TTC549 (cell line): ENCODE results near the gene CATSPER3.

Source experiments
- FAIRE-seq: peaks from 2 replicates; lab custom pipeline; 2012; peaks lifted over from hg19 to GRCh38; lab: Jason Lieb, UNC

The CATSPER3 gene

DNA sequence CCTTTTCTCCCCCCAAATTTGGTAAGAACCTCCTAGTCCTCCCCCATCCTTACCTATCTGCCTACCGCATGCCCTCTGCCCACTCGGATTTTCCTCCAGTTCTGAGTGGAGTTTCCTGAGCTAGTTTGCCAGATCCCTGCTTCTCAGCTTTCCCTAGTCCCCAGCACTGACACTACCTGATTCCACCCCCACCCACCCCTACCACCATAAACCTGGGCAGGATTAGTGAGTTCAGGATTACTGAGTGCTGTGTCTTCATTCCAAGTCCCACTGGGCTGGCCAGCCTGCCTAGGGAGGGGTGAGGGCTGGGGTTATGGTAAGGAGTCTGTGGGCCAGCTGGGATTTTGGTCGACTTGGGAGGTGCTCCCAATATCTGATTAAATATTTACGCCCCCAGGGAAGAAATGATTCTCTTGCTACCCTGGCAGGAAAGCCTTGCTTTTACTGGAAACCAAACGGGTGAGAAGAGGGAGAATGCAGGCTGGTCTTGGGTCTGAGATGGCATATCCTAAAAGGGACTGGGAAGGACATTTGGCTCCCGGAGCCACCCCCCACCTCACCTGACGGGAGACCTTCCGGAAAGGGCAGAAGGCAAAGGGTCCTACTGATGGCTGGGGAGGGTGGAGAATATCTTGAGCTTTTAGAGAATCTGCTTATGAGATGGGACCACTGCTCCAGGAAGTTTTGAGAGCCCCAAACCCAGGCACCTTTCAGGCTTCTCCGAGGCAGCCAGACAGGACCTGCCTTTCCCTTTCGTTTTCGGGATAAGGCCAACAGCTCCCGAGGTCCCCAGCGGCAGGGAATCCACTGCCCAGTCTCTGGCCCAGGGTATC lies 62.6 kb downstream of the CATSPER3 start:
- FAIRE-seq = no peak

- no peak for FAIRE-seq
Observed at GRCh38 chr5:135030956-135031812, 63.5 kb downstream of the CATSPER3 start.

DNA sequence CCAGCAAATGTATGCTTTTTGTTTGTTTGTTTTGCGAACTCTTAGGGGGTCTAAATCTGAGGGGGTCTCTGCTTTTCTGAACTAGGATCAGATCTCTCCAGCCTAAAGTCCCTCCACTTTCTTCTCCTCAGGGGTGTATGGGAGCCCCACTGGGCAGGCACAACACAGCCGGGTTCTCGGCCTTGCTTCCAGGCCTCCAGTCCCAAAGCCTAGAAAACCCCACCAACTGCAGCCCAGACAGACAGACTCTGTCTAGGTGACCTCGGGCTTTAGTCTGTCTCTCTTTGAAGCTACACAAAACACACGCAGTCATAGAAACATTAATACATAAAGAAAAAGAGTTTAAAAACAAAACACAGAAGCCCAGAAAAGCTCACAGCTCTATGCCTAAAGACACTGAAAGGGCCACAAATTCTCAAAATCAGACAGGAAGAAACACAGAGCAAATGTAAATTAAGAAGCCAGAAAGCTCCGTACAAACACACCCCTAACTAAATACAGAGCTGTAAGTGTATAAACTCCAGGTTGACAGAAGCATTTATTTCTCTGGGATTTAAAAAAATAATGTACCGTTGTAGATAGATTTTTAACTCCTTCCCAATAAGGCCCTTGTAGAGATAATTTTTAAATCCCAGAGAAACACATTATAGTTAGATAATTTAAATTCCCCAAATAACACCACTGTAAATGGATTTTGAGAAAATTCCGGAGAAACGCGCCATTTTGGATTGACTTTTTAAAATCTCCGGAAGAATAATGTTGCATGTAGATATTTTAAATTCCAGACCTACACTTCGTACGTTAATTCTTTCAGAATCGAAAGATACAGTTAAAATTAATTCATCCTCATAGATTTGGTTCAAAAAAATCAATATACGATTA lies 64.3 kb downstream of the CATSPER3 start:
- FAIRE-seq = peak; percentile 42

- no peak for FAIRE-seq
Observed at GRCh38 chr5:135032695-135032998, 64.9 kb downstream of the CATSPER3 start.

DNA sequence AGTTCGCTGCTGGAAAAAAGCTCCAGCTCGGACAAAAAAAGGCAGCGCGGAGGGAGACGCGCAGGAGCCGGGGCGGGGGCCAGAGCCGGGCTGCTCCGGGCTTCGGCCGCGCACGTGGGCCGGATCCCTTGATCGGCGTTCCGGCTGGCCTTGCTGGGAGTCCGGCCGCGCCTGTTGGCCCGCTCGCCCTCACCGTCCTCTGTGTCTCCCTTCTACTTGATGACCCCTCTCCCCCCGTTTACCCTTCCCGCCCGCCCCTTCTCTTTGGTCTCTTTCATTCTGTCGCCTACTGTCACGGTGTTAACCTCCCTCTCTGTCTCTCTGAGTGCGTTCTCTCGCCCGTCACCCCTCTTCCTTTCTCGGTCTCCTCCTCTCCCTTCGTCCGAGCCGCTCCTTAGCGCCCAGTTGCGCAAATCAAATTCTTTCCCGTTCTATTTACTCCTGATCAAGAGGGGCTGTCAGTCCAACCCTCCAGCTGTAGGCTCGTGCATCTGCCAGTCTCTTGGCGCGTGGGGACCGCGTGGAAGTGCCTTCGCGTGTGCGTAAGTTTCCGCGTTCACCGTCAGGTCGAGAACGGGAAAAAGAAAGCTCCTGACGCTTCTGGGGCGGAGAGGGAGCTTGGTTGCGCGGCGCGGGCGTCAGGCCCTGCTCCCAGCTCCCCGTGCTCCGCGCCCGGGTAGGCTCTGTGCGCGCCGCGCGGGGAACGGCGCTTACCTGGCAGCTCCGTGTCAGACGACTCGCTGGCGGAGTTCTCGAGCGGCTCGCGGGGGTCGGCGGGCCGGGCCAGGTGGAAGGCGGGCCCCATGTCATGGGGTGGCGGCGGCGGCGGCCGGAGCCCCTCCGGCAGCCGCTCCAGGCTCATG lies 65.5 kb downstream of the CATSPER3 start:
- no peak for FAIRE-seq

- FAIRE-seq = no peak
Observed at GRCh38 chr5:135033901-135034235, 66.2 kb downstream of the CATSPER3 start, which contains the start of gene PITX1. TSS of gene PITX1 (minus strand) at chr5:135034228. CDS start at chr5:135033881, 347 bp downstream.

DNA sequence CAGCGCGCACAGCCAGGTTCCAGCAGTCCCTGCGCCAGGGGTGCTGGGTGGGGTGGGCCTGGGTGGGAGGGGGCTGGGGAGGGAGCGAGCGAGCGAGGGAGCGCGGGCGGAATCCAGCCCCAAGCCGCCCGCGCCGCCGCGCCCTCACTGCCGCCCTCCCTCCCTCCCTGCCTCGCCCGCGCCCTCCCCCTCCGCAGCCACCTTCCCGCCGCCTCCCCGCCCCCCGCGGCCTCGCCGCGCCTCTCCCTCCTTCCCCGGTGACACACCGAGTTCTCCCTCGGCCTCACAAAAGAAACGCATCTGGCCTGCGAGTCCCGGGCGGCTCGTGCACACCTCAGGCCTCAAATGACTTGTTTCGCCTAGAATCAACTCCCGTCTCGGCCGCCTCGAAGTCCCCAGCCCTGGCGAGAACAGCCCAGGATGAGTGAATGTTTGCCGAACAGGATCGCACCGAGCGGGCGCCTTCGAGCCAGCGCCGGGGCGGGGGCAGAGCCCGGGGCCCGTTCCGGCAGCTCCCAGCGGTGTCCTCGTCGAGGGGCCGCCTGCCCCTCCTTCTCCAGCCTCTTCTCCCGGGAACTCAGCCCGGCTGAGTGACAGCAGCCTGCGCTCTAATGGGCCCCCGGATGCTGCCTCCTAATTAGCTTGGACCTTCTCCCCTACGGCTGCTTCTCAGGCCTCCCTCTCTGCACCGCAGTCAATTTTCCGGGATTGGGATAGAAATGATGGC lies 66.7 kb downstream of the CATSPER3 start:
- no peak for FAIRE-seq

- FAIRE-seq = no peak
Observed at GRCh38 chr5:135034963-135035677, 67.4 kb downstream of the CATSPER3 start.

DNA sequence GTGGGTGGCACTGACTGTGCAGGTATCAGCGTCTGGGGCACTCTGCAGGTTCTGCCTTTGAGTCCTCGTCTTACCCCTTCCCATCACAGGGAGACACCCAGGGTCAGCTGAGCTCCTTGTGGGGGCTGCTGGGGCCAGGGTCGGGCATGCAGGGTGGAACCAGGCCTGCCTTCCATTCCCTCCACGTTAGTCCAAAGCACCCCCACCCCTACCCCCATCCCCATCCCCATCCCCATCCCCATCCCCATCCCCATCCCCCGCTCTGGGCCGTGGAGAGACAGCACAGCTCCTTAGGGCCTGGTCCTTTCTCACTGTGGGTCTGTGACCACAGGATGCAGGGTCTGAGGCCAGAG lies 67.9 kb downstream of the CATSPER3 start:
- FAIRE-seq = no peak

DNA sequence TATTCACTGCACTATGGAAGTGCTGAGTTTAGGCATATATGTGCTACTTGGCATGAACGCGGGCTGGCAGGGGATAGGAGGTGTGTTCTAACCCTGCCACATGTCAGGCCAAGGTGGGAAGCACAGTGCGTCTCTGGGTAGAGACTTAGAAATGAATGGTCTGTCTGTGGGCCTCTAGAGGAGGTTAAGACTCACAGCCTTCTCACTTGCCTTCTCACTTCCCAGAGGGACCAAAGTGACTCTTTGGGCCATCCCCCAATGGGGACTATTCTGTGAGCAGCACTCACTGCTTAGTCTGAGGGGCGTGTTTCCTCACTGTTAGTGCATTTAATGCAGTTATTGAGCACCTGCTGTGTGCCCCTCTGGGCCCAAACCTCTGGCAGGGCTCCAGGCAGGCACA lies 68.7 kb downstream of the CATSPER3 start:
- no peak for FAIRE-seq

GRCh38 chr5:135037519-135038204 lies 70.0 kb downstream of the CATSPER3 start:
- FAIRE-seq = no peak

DNA sequence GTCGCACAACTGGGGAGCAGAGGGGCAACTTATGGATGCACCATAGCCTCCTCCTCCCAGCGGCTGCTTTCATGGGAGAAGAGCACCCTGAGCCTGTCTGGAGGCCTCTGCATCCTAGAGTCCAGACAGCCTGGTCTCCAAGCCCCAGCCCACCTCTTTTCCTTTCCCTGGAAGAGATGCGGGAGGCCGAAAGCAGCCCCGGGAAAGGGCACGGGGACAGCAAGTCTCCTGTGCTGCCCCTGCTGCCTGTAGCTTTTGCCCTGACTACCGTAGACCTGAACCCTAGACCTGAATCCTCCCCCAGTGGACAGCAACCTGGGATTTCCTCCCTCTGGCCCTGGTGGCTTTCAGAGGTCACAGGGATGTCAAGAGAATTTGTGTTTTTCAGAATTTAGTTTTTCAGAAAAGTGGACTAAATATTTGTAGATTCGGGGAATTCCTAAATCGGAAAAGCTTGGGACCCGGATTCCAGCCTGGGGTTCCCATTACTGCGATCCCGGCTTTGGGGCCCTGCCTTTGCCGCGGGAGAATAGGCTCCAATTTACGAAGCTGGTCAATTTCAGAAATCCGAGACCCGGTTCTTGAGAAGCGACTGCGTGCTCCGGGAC lies 70.6 kb downstream of the CATSPER3 start:
- FAIRE-seq = no peak

GRCh38 chr5:135038813-135039270 lies 71.1 kb downstream of the CATSPER3 start:
- no peak for FAIRE-seq

DNA sequence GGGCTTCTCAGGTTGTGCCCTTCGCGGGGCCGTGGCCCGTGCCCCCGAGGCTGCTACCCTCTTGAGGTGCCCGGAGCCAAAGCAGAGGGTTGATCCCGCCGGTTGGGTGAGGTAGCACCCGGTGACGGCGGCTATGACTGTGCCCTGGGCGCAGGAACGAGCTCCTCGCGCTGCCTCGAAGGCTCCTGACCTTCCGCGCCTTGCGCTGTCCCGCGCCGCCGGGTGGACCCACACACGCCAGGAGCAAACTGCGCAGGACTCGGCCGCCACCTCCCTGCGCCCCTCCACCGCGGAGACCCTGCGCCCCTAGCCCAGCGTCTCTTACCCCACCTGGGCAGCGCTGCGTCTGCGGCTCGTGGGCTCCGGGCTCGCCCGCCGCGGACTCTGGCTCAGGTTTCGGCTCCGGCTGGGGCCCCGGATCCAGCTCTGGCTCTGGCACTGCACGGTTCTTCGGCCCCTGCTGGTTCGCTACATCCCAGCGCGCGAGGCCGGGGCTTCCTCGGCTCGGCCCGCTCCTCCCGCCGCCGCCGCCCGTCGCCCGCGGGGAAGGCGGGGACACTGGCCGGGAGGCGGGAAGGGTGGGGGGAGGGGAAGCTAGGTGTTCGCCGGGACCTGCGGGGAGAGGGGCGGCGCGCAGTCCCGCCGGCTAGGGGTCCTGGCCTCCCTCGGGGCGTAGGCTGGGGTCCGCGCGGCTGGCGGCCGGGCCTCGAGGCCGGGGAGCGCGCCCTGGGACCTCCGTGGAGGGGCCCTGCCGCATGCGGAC lies 71.7 kb downstream of the CATSPER3 start:
- FAIRE-seq = no peak

DNA sequence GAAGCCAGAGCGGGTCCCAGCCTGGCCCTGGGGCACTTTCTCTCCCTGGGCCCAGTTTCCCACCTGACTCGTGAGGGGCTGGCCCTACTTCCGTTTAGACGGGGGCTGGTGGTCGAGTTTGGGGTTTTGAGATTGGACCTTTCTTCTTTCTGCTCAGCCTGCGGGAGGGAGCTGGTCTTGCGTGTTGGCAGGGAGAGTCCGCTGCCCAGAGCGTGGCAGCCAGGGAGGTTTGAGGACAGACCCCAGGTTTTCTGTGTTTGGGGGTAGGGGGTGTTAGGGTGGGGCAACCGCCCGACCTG lies 72.3 kb downstream of the CATSPER3 start:
- no peak for FAIRE-seq

DNA sequence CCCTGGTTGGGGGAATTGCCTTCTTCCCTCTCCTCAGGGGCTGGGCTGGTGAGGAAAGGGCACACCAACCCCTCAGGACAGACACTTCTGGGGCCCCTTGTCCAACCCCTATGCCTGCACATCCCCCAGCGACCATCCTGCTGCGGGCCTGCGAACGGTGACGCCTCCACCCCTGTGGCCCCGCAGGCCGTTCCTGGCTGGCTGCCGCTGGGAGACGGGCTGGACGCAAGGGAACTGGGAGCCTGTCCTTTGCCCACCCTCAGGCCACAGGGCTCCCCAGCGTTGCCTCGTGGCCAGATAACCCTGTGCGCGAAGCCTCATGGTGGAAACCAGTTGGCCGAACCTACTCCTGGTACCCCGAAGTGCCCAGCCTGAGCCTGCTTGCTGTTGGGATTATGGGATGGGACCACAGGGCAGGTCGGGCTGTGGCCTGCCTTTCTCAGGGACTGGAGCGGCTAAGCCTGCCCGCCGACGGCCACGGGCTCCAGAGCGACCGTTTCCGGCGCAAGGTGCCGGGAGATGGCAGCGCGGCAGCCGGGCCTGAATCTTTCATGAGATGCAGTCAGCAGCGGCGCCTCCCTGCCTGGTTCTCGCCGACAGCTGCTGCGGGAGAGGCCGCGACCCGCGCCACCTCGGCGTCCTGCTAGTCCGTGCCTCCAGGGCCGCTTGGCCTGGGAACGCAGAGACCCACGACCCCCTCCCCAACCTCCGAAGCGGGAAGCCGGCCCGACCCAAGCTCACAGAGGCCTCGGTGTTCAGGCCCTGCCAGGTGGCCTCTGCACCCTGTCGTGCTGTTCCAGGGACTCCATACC lies 72.8 kb downstream of the CATSPER3 start:
- no peak for FAIRE-seq

- FAIRE-seq = no peak
Observed at GRCh38 chr5:135041145-135041587, 73.5 kb downstream of the CATSPER3 start.

- no peak for FAIRE-seq
Observed at GRCh38 chr5:135041726-135042125, 74.0 kb downstream of the CATSPER3 start.
